RWPE2 (cell line): ENCODE data around the gene CPNE6.

ENCODE experiments used
- ATAC-seq: fragments of 200-7000 bp; cut with Tn5 transposase; 3 replicates; pipeline ENCODE4 v1.9.1; 2021; ENCODE audit warnings: low read depth
- DNase-seq: peaks from one replicate; pipeline ENCODE4 v3.0.0-alpha.2; 2020; ENCODE audit warnings: low spot score
- H3K27ac ChIP-seq: fragments of 450-650 bp; 2 replicates; pipeline ENCODE4 v1.5.1; 2017; ENCODE audit warnings: mild to moderate bottlenecking; ENCODE audit not compliant: poor library complexity, severe bottlenecking
- H3K27me3 ChIP-seq: fragments of 250-450 bp; sonication (Bioruptor Pico); 2 replicates; pipeline ENCODE4 v1.5.1; 2021; ENCODE audit warnings: mild to moderate bottlenecking, moderate library complexity; ENCODE audit not compliant: insufficient read depth, poor library complexity, severe bottlenecking
- H3K36me3 ChIP-seq: fragments of 250-450 bp; sonication (Bioruptor Pico); 2 replicates; pipeline ENCODE4 v1.5.1; 2020; ENCODE audit warnings: low read depth, mild to moderate bottlenecking, moderate library complexity
- H3K4me1 ChIP-seq: fragments of 250-450 bp; sonication (Bioruptor Pico); 2 replicates; pipeline ENCODE4 v1.5.1; 2021; ENCODE audit warnings: mild to moderate bottlenecking, moderate library complexity; ENCODE audit not compliant: insufficient read depth, poor library complexity, severe bottlenecking
- H3K4me3 ChIP-seq: fragments of 250-450 bp; sonication (Bioruptor Pico); 2 replicates; pipeline ENCODE4 v1.5.1; 2021; ENCODE audit warnings: mild to moderate bottlenecking, moderate library complexity; ENCODE audit not compliant: severe bottlenecking
- H3K9me3 ChIP-seq: fragments of 250-450 bp; sonication (Bioruptor Pico); 2 replicates; pipeline ENCODE4 v1.5.1; 2021; ENCODE audit warnings: mild to moderate bottlenecking, moderate library complexity; ENCODE audit not compliant: severe bottlenecking
- CTCF ChIP-seq: fragments of 450-650 bp; IDR thresholded peaks from one replicate; pipeline ENCODE4 v1.5.1; 2017; ENCODE audit warnings: mild to moderate bottlenecking, moderate library complexity; ENCODE audit not compliant: poor library complexity, severe bottlenecking

CPNE6 gene

DNA sequence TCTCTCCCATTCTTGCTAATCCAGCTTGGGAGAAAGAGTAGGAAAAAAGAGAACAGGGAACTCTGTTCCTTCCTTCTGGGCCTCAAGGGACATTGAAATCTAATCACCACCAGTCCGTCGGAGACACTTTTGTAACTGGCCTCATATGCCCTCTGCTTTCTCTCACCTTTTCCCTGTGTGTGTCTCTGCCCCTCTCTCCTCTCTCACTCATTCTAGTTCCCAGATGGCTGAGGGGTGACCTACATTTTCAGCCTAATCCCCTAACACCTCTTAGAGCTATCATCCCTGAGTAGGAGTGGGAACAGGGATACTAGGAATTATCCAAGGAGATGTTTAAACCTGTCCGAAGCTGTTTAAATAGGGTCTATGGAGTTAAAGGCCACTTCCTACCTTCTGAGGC is 13.9 kb downstream of the CPNE6 start:
- Histone ChIP-seq H3K36me3 (no peaks in the 10 kb centered on the region), H3K4me3 (no peak overlapping the region), H3K27me3 (no peaks in the 10 kb centered on the region), H3K27ac (no peak overlapping the region), H3K4me1 (no peaks in the 10 kb centered on the region), H3K9me3 (no peaks in the 10 kb centered on the region)
- DNase-seq = no peak
- no peak for ATAC-seq
- no peak for TF ChIP-seq CTCF

DNA sequence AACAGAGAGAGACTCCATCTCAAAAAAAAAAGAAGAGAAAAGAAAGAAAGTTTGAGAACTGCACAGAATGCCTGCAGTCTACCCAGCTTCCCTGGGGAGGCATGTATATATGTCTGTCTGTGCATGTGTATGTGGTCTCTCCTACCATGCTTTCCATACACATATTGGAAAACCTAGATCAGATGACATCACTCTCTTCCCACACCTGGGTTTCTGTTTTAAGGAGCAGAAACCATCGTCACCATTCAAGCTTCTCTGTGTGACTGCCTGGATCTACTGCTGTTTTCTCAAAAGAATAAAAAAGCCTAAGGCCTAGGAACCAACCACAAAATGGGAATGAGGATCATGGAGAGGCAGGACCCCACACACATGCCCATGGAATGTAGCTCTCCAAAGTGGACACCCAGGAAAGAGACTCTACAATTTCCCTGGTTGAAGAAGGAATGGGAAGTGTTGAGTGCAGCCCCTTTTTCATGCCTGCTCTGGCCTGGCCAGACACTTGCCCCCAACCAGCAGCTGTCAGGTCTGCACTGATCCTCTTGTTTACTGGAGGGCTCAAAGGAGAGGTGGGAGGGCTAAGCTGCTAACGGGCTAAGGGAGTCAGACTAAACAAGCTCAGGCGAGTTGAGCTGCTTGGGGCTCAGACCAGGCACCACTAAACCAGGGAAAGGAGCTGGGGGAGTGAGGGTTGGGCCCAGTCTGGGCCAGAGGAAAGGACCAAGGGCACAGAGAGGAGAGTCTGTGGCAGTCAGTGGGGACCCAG is 15.0 kb downstream of the CPNE6 start:
- ATAC-seq (no peak), DNase-seq (no peak)
- no peak overlapping the region for H3K27ac ChIP-seq
- no peaks in the 10 kb centered on the region for H3K4me1 ChIP-seq
- no peaks in the 10 kb centered on the region for H3K27me3 ChIP-seq
- no peak overlapping the region for H3K4me3 ChIP-seq
- no peaks in the 10 kb centered on the region for H3K9me3 ChIP-seq
- no peak for TF ChIP-seq CTCF
- H3K36me3 ChIP-seq = no peaks in the 10 kb centered on the region

GRCh38 chr14:24087004-24087403 is 15.6 kb downstream of the CPNE6 start:
- Histone ChIP-seq H3K27ac (no peak overlapping the region), H3K27me3 (no peaks in the 10 kb centered on the region), H3K36me3 (no peaks in the 10 kb centered on the region), H3K9me3 (no peaks in the 10 kb centered on the region), H3K4me1 (no peaks in the 10 kb centered on the region), H3K4me3 (no peak overlapping the region)
- no peak for TF ChIP-seq CTCF
- DNase-seq (no peak), ATAC-seq (no peak)

DNA sequence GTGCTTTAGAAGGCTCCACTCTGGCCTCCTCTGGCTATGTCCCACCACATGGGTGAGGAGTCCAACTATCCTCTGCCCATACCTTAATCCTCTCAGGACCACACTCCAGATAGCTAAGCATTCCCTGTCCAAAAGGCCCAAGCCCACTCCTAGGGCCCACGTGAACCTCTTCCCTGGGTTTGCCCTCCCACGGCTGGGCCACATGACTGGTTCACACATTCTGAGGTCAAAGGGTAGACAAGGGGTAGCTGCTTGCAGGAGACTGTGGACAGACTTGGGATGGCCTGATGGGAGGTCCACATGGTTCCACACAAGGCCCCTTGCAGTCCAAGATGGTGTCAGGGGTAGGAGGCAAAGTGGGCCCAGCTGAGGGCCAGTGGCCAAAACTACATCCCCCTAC is 16.7 kb downstream of the CPNE6 start:
- no peak for TF ChIP-seq CTCF
- Histone ChIP-seq H3K9me3 (no peaks in the 10 kb centered on the region), H3K4me3 (no peak overlapping the region), H3K36me3 (no peaks in the 10 kb centered on the region), H3K27me3 (no peaks in the 10 kb centered on the region), H3K4me1 (peaks cover 2% of the 10 kb centered on the region), H3K27ac (no peak overlapping the region)
- DNase-seq (no peak), ATAC-seq (no peak)

DNA sequence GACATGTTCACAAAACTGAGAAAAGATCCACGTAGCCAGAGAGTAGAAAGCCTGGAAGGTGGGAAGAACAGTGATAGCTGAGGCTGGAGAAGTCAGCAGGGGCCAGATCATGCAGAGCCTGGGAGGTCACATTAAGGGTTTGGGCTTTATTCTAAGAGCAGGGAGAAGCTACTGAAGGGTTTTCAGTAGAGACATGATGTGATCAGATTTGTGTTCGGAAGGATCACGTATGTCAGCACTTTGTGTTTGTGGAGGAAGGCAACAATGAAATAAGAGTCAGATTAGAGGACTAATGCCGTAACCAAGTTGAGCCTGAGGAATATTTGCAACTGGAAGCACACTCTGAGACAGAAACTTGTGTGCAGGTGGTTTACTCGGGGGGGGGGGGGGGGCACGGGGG is 18.5 kb downstream of the CPNE6 start:
- no peak for ATAC-seq
- TF ChIP-seq CTCF = no peak
- H3K4me3 ChIP-seq = no peak overlapping the region
- H3K9me3 ChIP-seq = no peaks in the 10 kb centered on the region
- peaks cover 9% of the 10 kb centered on the region for H3K4me1 ChIP-seq
- DNase-seq = no peak
- H3K27me3 ChIP-seq = no peaks in the 10 kb centered on the region
- peaks cover under 1% of the 10 kb centered on the region; the same call in 1 of the 2 replicates for H3K36me3 ChIP-seq
- no peak overlapping the region for H3K27ac ChIP-seq
